Activated CD8-positive, alpha-beta T cell treated with anti-CD3 and anti-CD28 coated beads for 36 hours (primary cell): ENCODE data around the gene CENPM. TPM values are rescaled to one million over a fixed set of nuclear protein-coding genes. Genes with fewer than 3 reads are reported as not detected.

Experiments used
- ATAC-seq: fragments of 200-7000 bp; cut with Tn5 transposase; one replicate; pipeline ENCODE4 v1.10.0; 2021; ENCODE audit warnings: mild to moderate bottlenecking, moderate library complexity
- CTCF ChIA-PET: fragments of 350-600 bp; sonication (Branson Sonifier 250); formaldehyde crosslinking; loops from one replicate; lab custom pipeline; 2021; ENCODE audit warnings: antibody characterized with exemption; lab: Charles Lee
- POLR2A ChIA-PET: fragments of 350-600 bp; sonication (Branson Sonifier 250); formaldehyde crosslinking; loops from one replicate; lab custom pipeline; 2021; ENCODE audit warnings: antibody characterized with exemption; lab: Charles Lee
- DNase-seq: peaks from one replicate; pipeline ENCODE4 v3.0.0-alpha.2; 2020
- H3K27ac Mint-ChIP-seq: one replicate; pipeline ENCODE4 v1.8.0; 2021; ENCODE audit warnings: mild to moderate bottlenecking, mixed read lengths
- H3K27me3 Mint-ChIP-seq: one replicate; pipeline ENCODE4 v1.8.0; 2021; ENCODE audit warnings: mixed read lengths
- H3K36me3 Mint-ChIP-seq: one replicate; pipeline ENCODE4 v1.8.0; 2021; ENCODE audit warnings: low read depth, mixed read lengths
- H3K4me1 Mint-ChIP-seq: one replicate; pipeline ENCODE4 v1.8.0; 2021; ENCODE audit warnings: low read depth, mixed read lengths
- H3K4me3 Mint-ChIP-seq: one replicate; pipeline ENCODE4 v1.8.0; 2021; ENCODE audit warnings: mild to moderate bottlenecking, moderate library complexity, mixed read lengths
- H3K9me3 Mint-ChIP-seq: one replicate; pipeline ENCODE4 v1.8.0; 2021; ENCODE audit warnings: mixed read lengths
- CTCF ChIP-seq: fragments of 200-600 bp; IDR thresholded peaks from one replicate; pipeline ENCODE4 v1.8.0; 2022; ENCODE audit warnings: antibody characterized with exemption, mild to moderate bottlenecking
- intact Hi-C: fragments of 100-400 bp; cut with micrococcal nuclease; formaldehyde crosslinking; loops from one replicate; pipeline ENCODE4 v1.10.0; 2022
- total RNA-seq, 2 experiments: library from RNA; stranded (reverse); gene quantifications; one replicate each; pipeline ENCODE4 v1.2.3, GENCODE V29; 2021

Gene CENPM
- total RNA-seq, 2 experiments from 2014 or later: 62.5 to 63.1 TPM

- ChIA-PET POLR2A (no interaction called here), CTCF (interaction anchor here (1.7 kb wide), 1 partner anchor 8 kb away, joined by 5 read pairs; no protein-coding TSS in a partner anchor)
- no peak for DNase-seq
- Mint-ChIP-seq H3K36me3 (no peaks in the 10 kb centered on the region), H3K4me3 (peak overlapping the region; percentile 58), H3K9me3 (no peaks in the 10 kb centered on the region), H3K4me1 (no peaks in the 10 kb centered on the region), H3K27me3 (peaks cover 46% of the 10 kb centered on the region), H3K27ac (no peak overlapping the region)
- intact Hi-C loops: no loop called here
- TF ChIP-seq CTCF: no peak
- no peak for ATAC-seq
Observed at GRCh38 chr22:41975299-41976069, 28.5 kb upstream of the CENPM start.

- no peak overlapping the region for H3K27ac Mint-ChIP-seq
- H3K4me3 Mint-ChIP-seq: no peak overlapping the region
- H3K36me3 Mint-ChIP-seq: no peaks in the 10 kb centered on the region
- no peak for ATAC-seq
- DNase-seq: no peak
- peaks cover 46% of the 10 kb centered on the region for H3K27me3 Mint-ChIP-seq
- TF ChIP-seq CTCF: no peak
- intact Hi-C loops: no loop called here
- no peaks in the 10 kb centered on the region for H3K4me1 Mint-ChIP-seq
- ChIA-PET CTCF (interaction anchor here (1.7 kb wide), 1 partner anchor 8 kb away, joined by 5 read pairs; no protein-coding TSS in a partner anchor), POLR2A (no interaction called here)
- H3K9me3 Mint-ChIP-seq: no peaks in the 10 kb centered on the region
Observed at GRCh38 chr22:41974691-41975290, 27.8 kb upstream of the CENPM start.

- H3K36me3 Mint-ChIP-seq: no peaks in the 10 kb centered on the region
- H3K9me3 Mint-ChIP-seq: no peaks in the 10 kb centered on the region
- no peak overlapping the region for H3K27ac Mint-ChIP-seq
- CTCF ChIA-PET: no interaction called here
- ATAC-seq: no peak
- peaks cover 28% of the 10 kb centered on the region for H3K27me3 Mint-ChIP-seq
- intact Hi-C loops: no loop called here
- DNase-seq: no peak
- H3K4me3 Mint-ChIP-seq: no peak overlapping the region
- POLR2A ChIA-PET: no interaction called here
- H3K4me1 Mint-ChIP-seq: no peaks in the 10 kb centered on the region
- no peak for TF ChIP-seq CTCF
Observed at GRCh38 chr22:41971431-41971830, 24.5 kb upstream of the CENPM start.

- CTCF ChIA-PET: no interaction called here
- peaks cover 21% of the 10 kb centered on the region for H3K27me3 Mint-ChIP-seq
- intact Hi-C loops: no loop called here
- no peaks in the 10 kb centered on the region for H3K9me3 Mint-ChIP-seq
- ATAC-seq (no peak), DNase-seq (no peak)
- no peaks in the 10 kb centered on the region for H3K36me3 Mint-ChIP-seq
- no peak overlapping the region for H3K4me3 Mint-ChIP-seq
- no peaks in the 10 kb centered on the region for H3K4me1 Mint-ChIP-seq
- TF ChIP-seq CTCF: no peak
- H3K27ac Mint-ChIP-seq: no peak overlapping the region
- POLR2A ChIA-PET: no interaction called here
Observed at GRCh38 chr22:41970601-41971000, 23.6 kb upstream of the CENPM start.

- H3K27me3 Mint-ChIP-seq: peaks cover 12% of the 10 kb centered on the region
- no peaks in the 10 kb centered on the region for H3K36me3 Mint-ChIP-seq
- H3K4me3 Mint-ChIP-seq: no peak within 1 kb of the TSS
- no peak for TF ChIP-seq CTCF
- CTCF ChIA-PET: interaction anchor here (1.2 to 2.1 kb wide), 2 partner anchors 101 to 475 kb away, joined by 5 to 8 read pairs; partner anchors contain the start of gene NAGA
- intact Hi-C loops: no loop called here
- no peak within 1 kb of the TSS for H3K27ac Mint-ChIP-seq
- POLR2A ChIA-PET: no interaction called here
- ATAC-seq (no peak), DNase-seq (no peak)
- H3K9me3 Mint-ChIP-seq: no peaks in the 10 kb centered on the region
- H3K4me1 Mint-ChIP-seq: no peaks in the 10 kb centered on the region
Observed at GRCh38 chr22:41969110-41969646, 22.2 kb upstream of the CENPM start, which contains the start of gene SEPTIN3. SEPTIN3 (plus strand) TSS chr22:41969443; CDS start chr22:41971493, 2,050 bp downstream.
